Measurements from ENCODE around the gene DCUN1D5.
A peak's percentile ranks its signal among the peaks of the same experiment; 100 is the strongest.

Gene DCUN1D5

DNA sequence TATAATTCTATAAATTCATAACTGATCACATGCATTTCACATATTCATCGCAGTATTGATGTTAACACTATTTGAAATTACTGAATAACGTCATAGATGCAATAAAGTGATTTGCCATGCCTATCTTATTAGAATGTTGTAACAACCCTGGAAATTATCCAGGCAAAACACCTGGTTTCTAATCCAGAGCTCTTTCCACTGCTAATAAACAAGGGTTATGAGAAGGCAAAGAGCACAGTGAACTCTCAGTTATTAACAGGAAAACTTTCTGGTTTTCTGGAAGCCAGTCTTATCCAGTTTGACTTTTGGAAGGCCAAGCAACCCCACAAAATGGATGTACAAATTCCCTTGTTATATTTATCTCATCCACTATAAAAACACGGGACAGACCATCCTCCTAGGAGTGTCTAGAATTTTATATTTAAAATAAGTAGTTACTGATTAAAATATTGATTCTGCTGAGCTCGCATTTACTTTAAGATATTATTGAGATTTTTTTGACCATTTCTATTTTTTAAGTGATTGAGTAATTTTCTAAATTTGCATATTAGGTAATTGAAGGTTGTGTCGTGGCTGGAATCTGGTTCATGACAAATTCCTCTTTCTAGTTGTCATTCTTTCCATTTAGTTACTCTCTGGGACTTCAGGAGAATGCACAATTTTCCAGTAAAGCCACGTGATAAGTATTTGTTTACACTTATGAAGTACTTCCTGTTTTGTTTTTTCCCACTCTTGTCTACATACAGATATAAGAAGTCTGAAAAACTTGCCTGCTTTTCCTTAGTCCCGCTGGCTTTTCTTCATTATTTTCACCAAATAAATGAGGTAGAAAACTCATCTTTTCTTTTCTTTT, 47.9 kb downstream of the DCUN1D5 start:
- Histone ChIP-seq H3K36me3 (ENCODE audit: control insufficient read depth, insufficient read depth, low read length) (no peaks in the 10 kb centered on the region), H3K4me3 (replicated peaks; ENCODE audit: low read depth, low read length) (no peak overlapping the region), H3K27me3 (replicated peaks; ENCODE audit: control insufficient read depth, insufficient read depth, low read length) (no peaks in the 10 kb centered on the region)
- no peak for TF ChIP-seq CTCF (IDR thresholded peaks at IDR 0.05; ENCODE audit: insufficient read depth, low read length, poor library complexity, severe bottlenecking)
- no peak for DNase-seq (ENCODE audit: extremely low read depth, insufficient read length)

- no peaks in the 10 kb centered on the region for H3K36me3 ChIP-seq (ENCODE audit: control insufficient read depth, insufficient read depth, low read length)
- DNase-seq (ENCODE audit: extremely low read depth, insufficient read length) = no peak
- no peaks in the 10 kb centered on the region for H3K27me3 ChIP-seq (replicated peaks; ENCODE audit: control insufficient read depth, insufficient read depth, low read length)
- TF ChIP-seq CTCF (IDR thresholded peaks at IDR 0.05; ENCODE audit: insufficient read depth, low read length, poor library complexity, severe bottlenecking) = no peak
- no peak overlapping the region for H3K4me3 ChIP-seq (replicated peaks; ENCODE audit: low read depth, low read length)
Observed at GRCh38 chr11:103042161-103042560, 49.8 kb downstream of the DCUN1D5 start.

DNA sequence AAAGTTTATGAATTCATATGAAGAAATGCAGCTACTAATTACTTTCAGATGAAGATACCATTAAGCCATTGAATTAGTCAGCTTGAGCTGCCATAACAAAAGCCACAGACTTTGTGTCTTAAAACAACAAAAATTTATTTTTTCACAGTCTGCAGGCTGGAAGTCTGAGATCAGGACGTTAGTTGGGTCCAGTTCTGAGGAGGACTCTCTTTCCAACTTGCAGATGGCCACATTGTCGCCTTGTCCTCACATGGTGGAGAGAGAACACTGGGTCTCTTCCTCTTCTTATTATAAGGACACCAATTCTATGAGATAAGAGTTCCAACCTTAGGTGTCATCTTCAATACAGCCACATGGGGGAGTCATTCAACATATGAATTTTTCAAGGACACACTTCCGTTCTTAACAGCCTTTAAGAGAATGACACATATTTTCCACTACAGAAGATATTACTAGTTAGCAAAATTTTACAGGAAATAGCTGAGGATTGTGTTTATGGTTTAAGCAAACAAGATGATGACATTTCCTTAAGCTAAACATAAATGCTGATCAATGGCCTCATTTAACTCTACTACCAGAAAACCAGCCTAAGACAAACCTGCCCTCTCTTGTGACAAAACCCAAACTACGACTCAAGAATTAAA, 56.0 kb downstream of the DCUN1D5 start:
- peak; percentile 63 for TF ChIP-seq CTCF (IDR thresholded peaks at IDR 0.05; ENCODE audit: insufficient read depth, low read length, poor library complexity, severe bottlenecking)
- H3K36me3 ChIP-seq (ENCODE audit: control insufficient read depth, insufficient read depth, low read length) = no peaks in the 10 kb centered on the region
- peak; percentile 30 for DNase-seq (ENCODE audit: extremely low read depth, insufficient read length)
- no peak overlapping the region for H3K4me3 ChIP-seq (replicated peaks; ENCODE audit: low read depth, low read length)
- no peaks in the 10 kb centered on the region for H3K27me3 ChIP-seq (replicated peaks; ENCODE audit: control insufficient read depth, insufficient read depth, low read length)

DNA sequence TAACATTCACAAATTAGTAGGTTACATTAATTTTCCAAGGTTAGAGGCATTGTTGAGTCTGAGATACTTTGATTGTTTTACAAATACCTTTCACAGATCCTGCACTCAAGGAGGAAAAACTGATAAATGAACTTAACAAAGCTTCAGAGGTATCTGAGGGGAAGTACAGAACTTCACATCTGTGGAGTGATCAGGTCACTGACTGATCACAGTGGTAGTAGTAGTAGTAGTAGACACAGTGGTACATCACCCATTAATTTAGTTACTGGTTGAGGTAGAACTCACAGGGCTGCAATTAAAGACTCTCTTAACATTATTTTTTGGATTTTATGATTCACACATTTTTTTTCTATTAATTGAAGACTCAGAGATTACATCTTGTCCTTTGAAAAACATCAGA, 56.7 kb downstream of the DCUN1D5 start:
- no peaks in the 10 kb centered on the region for H3K36me3 ChIP-seq (ENCODE audit: control insufficient read depth, insufficient read depth, low read length)
- H3K27me3 ChIP-seq (replicated peaks; ENCODE audit: control insufficient read depth, insufficient read depth, low read length) = no peaks in the 10 kb centered on the region
- no peak overlapping the region for H3K4me3 ChIP-seq (replicated peaks; ENCODE audit: low read depth, low read length)
- no peak for TF ChIP-seq CTCF (IDR thresholded peaks at IDR 0.05; ENCODE audit: insufficient read depth, low read length, poor library complexity, severe bottlenecking)
- DNase-seq (ENCODE audit: extremely low read depth, insufficient read length) = no peak

GRCh38 chr11:103031834-103032233, 60.1 kb downstream of the DCUN1D5 start:
- no peak for DNase-seq (ENCODE audit: extremely low read depth, insufficient read length)
- Histone ChIP-seq H3K36me3 (ENCODE audit: control insufficient read depth, insufficient read depth, low read length) (no peaks in the 10 kb centered on the region), H3K4me3 (replicated peaks; ENCODE audit: low read depth, low read length) (no peak overlapping the region), H3K27me3 (replicated peaks; ENCODE audit: control insufficient read depth, insufficient read depth, low read length) (no peaks in the 10 kb centered on the region)
- no peak for TF ChIP-seq CTCF (IDR thresholded peaks at IDR 0.05; ENCODE audit: insufficient read depth, low read length, poor library complexity, severe bottlenecking)
